Esophagus mucosa (tissue), 1 donor: ENCODE results near the gene STAG3. TPM values are rescaled to one million over a fixed set of nuclear protein-coding genes. Genes with fewer than 3 reads are reported as not detected.
"Not testable (repeated sequence)": the region's sequence is repeated elsewhere in the genome, so short reads cannot be mapped to it uniquely, and the experiment has no call there.

ENCODE experiments used
- ATAC-seq: fragments of 200-7000 bp; cut with Tn5 transposase; one replicate; pipeline ENCODE4 v1.9.1; 2020
- total RNA-seq: library from RNA; stranded (reverse); gene quantifications from one replicate; pipeline ENCODE4 v1.2.4, GENCODE V29; 2023
- donor health status: DM: yes; HTN: yes; CAD: no.

Gene STAG3
- total RNA-seq, 1 donor from 2014 or later: 0.48 TPM

GRCh38 chr7:100247152-100247757, 69.5 kb downstream of the STAG3 start:
- ATAC-seq: peak; percentile 93

- ATAC-seq: no peak
These were observed 70.8 kb downstream of the STAG3 start for GRCh38 chr7:100248483-100248882.

- ATAC-seq: no peak
These were observed 79.3 kb downstream of the STAG3 start for GRCh38 chr7:100257017-100257416.

- not testable (repeated sequence) for ATAC-seq
These were observed 82.3 kb downstream of the STAG3 start for GRCh38 chr7:100259984-100260383.

- ATAC-seq: not testable (repeated sequence)
These were observed 85.2 kb downstream of the STAG3 start for GRCh38 chr7:100262896-100263295.

Other genes with a start within 250 kb of the STAG3 start
- gene GJC3, start 248.3 kb upstream of the STAG3 start, total RNA-seq: 0.20 TPM
- 10.8 TPM for gene AZGP1, start 201.9 kb upstream of the STAG3 start, total RNA-seq
- 62.4 TPM for gene ZKSCAN1, start 162.3 kb upstream of the STAG3 start, total RNA-seq
- 3.7 TPM for gene ZSCAN21, start 128.1 kb upstream of the STAG3 start, total RNA-seq
- gene ZNF3, start 96.2 kb upstream of the STAG3 start, total RNA-seq: 12.4 TPM
- gene COPS6, start 88.9 kb upstream of the STAG3 start, total RNA-seq: 95.0 TPM
- 53.0 TPM for gene MCM7, start 76.5 kb upstream of the STAG3 start, total RNA-seq
- 15.1 TPM for gene AP4M1, start 76.3 kb upstream of the STAG3 start, total RNA-seq
- 23.3 TPM for gene TAF6, start 58.6 kb upstream of the STAG3 start, total RNA-seq
- 3.4 TPM for gene CNPY4, start 58.3 kb upstream of the STAG3 start, total RNA-seq
- 1.7 TPM for gene MBLAC1, start 51.0 kb upstream of the STAG3 start, total RNA-seq
- 71.1 TPM for gene LAMTOR4, start 29.0 kb upstream of the STAG3 start, total RNA-seq
- 16.3 TPM for gene TRAPPC14, start 19.2 kb upstream of the STAG3 start, total RNA-seq
- gene GAL3ST4, start 9.3 kb upstream of the STAG3 start, total RNA-seq: 5.6 TPM
- gene GPC2, start 537 bp upstream of the STAG3 start, total RNA-seq: 0.20 TPM
- gene PVRIG, start 42.0 kb downstream of the STAG3 start, total RNA-seq: 0.36 TPM
- not detected for gene SPDYE3, start 129.8 kb downstream of the STAG3 start, total RNA-seq
- gene PILRB, start 180.2 kb downstream of the STAG3 start, total RNA-seq: 15.0 TPM
- gene PILRA, start 195.6 kb downstream of the STAG3 start, total RNA-seq: 2.7 TPM